ENCODE measurements around the gene CDC42BPB.
"Not testable (repeated sequence)": the region's sequence is repeated elsewhere in the genome, so short reads cannot be mapped to it uniquely, and the experiment has no call there.

The CDC42BPB gene

DNA sequence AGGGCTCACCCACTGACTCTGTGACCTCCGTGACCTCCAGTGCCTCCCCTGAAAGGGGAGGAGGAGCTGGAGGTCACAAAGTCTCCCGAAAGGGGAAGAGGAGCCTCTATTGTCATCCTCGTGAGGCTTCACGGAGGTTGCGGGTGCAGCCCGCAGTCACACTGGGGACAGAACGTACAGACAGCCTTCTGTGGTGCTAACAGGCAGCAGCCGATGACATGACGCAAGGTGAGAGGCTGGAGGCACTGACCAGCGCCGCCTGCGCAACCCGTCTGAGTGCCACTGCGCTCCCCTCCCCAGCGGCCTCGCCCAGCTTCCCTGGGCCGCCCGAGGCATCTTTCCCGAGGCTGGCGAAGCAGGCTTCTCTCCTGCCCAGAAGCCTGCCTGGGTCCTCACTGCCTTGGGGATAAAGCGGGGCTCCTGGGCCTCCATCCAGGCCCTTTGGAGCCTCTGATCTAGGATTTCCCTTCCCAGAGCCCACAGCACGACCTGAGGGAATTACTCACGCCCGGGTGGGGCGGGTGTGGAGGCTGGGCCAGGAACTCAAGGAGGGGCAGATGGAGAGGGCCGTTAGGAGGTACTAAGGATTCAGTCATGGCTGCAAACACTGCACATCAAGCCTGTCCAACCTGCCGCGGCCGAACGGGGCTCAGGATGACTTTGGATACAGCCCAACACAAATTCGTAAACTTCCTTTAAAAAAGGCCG lies 14.3 kb upstream of the CDC42BPB start:
- no peak for DNase-seq

DNA sequence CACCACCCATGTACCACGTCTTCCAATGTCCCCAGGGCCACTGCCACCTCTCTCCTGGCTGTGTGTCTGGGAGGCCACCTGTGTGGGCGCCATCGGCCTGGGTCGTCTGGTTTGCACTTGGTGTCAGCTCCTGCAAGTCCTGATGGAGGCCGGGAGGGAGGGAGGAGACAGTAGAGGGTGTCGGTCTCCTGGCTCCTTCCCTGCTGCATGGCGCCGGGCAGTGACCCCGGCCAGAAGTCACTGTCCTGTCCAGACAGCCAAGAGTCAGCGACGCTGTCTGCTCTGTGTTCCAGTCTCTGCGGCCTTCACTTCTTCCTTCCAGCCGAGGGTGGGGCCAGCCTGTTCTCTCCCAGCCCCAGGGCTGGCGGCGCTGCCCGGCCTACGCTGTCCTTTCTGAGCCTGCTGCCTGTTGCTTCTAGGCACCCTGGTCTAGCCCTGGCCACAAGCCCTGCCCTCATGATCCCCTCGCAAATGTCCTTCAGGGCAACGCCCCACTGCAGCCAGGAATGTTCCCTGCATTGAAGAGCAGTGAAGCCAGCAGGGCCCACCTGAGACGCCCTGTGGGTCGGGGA lies 13.7 kb upstream of the CDC42BPB start:
- DNase-seq: no peak

DNA sequence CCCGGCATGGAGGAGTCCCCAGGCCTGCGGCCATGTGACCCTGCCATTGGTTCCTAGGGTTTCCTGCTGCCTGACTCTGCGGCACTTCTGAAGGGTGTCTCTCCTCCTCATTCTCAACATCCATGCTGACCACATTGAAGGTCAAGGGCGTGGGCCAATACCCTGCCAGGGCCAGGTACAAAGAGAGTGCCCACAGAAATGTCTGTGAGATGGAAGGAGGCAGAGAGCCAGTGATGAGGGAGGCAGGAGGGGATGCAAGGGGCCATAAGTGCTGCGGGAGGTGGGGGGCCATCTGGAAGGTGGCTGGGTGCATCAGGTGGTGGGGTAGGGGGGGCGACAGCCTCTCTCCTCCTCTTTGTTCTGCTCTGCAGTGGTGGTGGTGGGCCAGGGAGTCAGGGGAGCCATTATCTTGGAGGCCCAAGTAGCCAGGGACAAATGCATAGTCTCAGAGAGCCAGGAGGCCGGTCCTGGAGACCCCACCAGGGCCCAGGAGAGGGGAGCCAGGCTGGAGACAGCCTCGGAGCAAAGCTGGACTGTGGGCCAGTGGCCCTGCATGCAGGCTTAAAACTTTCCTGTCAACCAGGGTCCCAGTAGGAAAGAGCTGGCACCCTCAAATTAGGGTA lies 13.0 kb upstream of the CDC42BPB start:
- no peak for DNase-seq

DNA sequence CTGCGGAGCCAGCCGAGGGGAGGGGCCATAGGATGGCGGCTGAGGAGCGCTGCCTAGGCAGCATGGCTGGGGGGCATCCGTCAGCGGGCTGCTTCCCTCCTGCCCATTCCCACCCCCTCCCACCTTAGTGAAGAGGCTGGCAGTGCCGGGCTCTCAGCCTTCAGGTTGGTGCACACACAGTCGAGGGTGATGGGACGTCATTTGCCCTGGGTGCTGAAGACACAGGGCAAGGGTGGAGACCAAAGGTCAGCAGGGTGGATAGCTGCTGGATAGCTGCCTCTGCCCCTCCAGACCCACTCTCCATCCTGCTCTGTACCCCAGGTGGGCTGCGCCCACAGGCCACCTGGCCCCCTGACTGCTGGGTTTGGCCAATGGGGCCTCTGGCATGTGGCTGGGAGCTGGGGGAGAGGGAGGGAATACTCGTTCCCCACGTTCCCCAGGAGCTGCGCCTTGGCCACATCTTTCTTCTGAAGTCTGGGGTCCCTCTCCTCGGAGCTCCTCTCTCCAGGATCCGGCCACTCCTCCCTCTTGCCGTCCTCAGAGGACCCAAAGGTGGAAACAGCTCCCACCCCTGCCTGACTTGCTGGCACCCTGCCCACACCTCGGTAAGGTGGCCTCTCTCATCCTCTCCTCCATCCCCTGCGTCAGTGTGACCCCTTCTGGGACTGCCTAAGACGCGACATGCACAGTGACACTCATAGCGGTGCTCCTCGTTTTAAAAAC lies 11.2 kb upstream of the CDC42BPB start:
- DNase-seq: no peak

DNA sequence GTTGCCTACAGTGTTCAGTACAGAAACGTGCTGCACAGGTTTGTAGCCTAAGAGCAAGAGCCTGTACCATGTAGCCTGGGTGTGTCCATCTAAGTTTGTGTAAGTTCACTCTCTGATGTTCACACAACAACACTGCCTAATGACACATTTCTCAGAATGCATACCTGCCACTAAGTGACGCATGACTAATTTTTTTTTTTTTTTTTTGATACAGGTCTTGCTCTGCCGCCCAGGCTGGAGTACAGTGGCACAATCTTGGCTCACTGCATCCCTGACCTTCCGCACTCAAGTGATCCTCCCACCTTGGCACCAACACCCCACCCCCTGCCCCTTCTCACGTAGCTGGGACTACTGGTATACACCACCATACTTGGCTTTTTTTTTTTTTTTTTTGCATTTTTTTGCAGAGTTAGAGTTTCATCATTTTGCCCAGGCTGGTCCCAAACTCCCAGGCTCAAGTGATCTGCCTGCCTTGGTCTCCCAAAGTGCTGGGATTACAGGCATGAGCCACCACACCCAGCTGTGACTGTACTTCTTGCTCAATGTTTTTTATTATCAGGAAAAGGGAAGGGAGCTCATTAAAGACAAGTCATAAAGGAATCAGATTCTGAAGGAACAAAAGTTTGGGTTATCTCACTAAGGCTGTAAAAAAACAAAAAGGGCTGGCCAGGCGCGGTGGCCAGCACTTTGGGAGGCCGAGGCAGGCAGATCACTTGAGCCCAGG lies 10.0 kb upstream of the CDC42BPB start:
- no peak for DNase-seq

DNA sequence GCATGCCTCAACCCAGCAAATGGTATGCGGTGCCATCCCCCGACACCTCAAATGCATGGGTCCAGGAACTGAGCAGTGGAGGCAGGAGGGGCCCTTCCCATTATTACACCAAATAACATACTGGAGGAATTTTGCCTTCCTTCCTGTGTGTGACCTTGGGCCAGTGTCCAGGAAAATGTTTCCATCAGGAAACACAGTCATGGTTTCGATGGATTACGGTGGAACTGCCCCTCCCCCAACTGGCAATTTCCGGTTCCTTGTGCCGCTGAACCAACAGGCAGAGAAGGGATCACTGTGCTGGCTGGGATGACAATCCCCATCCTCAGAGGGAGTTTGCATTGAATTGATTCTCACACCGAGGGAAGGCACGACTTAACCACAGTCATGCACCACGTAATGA lies 9.1 kb upstream of the CDC42BPB start:
- no peak for DNase-seq

DNA sequence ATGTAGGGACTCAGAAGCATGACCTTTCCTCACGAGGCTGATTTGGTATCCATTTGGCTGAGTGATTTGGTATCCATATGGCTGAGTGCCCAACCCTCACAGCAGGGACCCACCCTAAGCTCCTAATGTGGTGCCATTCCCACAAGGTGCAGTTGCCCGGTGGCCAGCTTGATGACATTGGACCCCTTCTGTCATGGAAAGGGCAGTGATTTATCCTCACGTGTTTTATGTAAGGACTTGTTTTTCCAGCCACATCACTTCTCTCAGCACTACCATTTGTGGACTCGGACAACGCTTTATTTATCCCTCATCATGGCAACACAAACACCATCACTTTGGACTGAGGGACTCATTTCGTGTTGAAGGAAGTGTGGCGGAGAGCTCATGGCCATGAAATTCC lies 8.5 kb upstream of the CDC42BPB start:
- no peak for DNase-seq

DNA sequence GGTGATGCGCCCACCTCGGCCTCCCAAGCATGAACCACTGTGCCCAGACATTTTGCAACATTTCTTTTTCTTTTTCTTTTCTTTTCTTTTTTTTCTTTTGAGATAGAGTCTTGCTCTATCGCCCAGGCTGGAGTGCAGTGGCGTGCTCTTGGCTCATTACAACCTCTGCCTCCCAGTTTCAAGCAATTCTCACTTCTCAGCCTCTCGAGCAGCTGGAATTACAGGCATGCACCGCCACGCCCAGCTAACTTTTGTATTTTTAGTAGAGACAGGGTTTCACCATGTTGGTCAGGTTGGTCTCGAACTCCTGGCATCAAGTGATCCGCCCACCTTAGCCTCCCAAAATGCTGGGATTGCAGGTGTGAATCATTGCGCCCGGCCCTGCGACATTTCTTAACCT lies 7.6 kb upstream of the CDC42BPB start:
- no peak for DNase-seq

DNA sequence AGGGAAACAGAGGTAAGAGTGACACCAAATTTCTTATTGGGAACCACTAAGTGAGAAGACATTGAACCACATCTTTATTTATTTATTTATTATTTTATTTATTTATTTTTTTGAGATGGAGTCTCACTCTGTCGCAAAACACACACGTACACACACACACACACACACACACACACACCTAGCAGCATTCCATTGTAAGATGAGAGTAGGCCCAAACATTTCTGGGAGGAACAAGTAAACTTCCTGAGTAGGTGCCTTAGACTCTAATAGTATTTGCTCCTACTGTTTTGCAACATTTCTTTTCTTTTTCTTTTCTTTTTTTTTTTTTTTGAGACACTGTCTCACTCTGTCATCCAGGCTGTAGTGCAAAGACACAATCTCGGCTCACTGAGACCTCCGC lies 7.1 kb upstream of the CDC42BPB start:
- DNase-seq: no peak

DNA sequence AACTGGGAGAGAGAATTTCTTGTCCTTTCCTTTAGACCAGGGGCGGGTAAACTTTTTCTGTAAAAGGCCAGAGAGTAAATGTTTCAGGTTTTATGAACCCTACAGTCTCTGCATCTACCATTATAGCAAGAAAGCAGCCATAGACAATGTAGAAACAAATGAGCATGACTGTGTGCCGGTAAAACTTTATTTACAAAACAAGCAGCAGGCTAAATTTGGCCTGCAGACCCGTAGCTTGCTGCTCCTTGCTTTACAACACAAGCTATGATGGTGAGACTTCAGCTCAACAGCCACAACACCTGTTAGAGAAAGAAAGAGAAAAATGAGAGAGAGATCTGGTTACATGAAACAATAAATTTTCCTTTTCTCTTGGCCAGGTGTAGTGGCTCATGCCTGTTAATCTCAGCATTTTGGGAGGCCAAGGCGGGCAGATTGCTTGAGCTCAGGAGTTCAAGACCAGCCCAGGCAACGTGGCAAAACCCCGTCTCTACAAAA lies 4.2 kb upstream of the CDC42BPB start:
- DNase-seq: no peak

DNA sequence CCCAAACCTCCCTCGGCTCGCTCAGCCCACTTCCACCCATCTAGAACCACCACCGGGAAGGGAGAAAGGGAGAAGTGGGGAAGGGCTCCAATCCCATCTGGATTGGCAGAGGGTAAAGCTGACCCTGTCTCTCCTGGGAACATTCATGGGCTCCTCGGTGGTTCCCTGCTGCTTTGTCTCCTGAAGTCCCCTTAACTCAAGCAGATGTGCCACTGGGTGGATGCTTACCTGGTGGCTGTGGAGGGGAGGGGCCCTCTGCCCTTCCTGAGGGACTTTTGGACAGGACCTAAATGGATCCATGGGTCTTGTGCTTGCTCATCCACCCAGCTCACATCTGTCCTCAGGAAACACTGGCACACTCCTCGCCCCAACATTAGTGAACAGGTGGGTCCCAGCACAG lies 2.2 kb upstream of the CDC42BPB start:
- no peak for DNase-seq

DNA sequence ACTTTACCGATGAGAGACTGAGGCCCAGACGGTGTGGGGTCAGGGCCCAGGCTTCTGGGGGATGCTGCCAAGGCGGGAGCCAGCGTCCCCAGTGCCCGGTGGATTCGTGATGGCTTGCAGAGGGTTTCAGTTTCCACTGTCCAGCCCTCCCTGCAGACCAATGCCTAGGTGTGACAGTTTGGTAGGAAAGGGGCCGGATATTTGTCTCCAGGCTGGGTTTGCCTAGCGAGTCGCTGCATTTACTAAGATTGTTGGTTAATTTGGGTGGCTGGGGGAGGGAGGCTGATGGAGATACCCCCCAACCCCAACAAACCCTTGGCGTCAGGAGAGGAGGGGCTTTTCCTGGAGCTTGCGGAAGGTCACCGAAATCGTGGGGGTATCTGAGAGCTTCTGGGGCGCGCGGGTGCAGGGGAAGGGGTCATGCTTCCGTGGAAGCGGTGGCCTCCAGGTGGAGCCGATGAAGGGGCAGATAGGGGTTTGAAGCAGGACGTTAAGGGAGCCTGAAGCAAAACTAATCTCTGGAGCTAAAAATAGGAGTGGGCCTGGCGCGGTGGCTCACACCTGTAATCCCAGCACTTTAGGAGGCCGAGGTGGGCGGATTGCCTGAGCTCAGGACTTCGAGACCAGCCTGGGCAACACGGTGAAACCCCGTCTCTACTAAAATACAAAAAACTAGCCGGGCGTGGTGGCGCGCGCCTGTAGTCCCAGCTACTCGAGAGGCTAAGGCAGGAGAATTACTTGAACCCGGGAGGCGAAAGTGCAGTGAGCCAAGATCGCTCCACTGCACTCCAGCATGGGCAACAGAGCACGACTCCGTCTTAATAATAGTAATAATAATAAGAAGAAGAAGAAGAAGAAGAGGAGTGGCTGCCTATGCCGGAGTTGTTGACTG lies 1.1 kb upstream of the CDC42BPB start:
- no peak for DNase-seq

DNA sequence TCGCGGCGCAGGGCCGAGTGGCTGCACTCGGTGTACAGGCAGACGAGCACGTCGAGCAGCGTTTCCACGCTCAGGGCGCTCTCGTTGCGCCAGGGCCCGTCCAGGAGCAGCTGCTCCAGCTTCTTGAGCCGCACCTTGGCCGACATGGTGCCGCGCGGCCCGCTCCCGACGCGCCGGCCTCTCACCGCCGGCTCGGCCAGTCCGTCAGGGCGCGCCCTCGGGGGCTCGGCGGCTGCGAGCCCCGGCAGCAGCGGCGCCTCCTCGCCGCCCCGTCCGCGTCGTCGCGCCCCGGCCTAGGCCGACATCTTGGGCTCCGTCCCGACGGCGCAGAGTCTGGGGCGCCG lies 349 bp downstream of the CDC42BPB start:
- DNase-seq: no peak

DNA sequence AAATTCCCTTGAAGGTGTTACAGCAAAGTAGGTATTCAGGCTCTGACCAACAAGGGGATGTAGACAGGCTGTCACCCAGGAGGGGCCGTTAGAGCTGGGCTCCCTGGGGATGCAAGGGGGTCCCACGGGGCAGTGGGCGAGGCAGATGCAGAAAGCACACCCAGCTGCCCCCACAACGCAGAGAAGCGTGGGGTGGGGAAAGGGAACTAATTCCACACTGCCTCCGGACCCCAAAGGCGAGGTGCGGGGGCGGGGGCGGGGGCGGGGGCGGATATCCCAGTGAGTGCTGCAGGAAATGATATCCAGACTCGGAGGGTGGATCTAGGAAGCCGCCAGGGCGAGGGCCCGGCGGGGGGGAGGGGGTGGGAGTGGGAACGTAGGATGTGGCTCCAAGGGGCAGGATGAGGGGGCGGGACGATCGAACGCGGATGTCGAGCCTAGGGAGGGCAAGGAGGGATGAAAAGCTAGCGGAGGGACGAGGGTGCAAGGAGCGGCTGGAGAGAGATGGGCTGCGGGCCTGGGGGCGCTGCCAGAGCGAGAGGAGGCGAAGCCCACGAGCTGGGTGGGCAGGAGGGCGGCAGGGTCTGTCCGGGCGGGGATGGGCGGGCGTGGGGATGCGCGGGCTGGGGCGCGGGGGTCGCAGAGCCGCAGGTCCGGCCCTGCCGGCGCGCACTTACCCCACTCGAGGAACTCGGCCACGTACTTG lies 874 bp downstream of the CDC42BPB start:
- no peak for DNase-seq

DNA sequence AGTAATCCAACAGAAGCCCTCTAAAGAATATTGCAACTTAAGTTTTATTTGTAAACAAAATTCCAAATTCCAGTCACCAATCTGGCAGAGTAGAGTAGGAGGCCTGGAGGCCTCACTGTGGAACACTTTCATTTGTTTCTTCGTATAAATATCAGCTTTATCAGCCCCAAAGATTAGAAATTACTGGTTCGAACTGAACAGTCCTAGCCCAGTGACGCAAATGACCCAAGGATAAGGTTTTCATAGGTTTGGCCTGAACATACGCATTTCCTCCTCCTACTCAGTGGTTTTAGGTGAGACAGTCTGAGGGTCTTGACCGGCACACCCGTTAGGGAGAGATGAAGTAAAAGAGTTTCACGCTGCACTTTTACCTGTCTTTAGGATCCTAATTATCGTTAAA lies 1.7 kb downstream of the CDC42BPB start:
- DNase-seq: no peak

DNA sequence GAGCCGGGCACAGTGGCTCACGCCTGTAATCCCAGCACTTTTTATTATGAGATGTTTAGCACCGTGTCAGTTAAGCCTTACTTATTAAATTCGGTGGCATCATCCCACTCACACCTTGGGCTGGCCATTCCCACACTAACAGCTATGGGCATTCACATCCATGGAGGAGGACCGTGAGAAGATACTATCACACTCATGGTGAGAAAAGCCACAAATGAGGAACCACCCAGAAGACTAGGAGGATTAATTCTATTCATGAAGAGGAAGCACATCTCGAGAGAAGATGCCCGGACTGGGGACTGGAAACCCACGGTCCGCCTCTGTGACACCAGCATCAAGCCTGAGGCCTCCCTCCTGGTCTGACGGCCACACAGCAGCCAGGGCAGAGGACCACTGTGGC lies 4.9 kb downstream of the CDC42BPB start:
- no peak for DNase-seq

DNA sequence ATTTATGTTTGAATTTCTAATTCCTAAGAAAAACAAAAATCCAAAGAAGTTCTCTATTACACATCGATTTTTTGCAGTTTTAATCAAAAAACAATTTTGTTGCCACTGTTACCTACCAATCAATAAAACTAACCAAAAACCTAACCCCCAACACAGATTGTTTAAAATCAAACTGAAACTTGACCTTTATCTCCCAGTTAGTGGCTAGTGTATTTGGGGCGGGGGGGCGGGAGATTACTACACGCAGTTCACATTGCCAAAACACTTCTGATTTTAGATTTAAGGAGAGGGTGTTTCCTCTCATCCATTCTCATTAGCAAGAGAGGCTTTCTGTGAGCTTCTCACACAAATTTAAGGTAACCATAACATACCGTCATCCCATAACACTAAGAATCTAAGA lies 6.4 kb downstream of the CDC42BPB start:
- DNase-seq: no peak

DNA sequence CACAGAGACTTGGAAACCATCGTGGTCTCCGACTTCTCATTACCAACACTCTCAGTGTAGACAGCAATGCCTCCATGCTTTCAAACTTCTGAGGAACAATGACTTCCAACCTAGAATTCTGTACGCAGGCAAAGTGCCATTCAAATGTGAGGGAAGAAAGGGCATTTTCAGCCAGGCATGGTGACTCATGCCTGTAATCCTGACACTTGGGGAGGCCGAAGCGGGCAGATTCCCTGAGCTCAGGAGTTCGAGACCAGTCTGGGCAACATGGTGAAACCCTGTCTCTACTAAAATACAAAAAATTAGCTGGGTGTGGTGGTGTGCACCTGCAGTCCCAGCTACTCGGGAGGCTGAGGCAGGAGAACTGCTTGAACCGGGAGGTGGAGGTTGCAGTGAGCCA lies 9.9 kb downstream of the CDC42BPB start:
- DNase-seq: not testable (repeated sequence)

DNA sequence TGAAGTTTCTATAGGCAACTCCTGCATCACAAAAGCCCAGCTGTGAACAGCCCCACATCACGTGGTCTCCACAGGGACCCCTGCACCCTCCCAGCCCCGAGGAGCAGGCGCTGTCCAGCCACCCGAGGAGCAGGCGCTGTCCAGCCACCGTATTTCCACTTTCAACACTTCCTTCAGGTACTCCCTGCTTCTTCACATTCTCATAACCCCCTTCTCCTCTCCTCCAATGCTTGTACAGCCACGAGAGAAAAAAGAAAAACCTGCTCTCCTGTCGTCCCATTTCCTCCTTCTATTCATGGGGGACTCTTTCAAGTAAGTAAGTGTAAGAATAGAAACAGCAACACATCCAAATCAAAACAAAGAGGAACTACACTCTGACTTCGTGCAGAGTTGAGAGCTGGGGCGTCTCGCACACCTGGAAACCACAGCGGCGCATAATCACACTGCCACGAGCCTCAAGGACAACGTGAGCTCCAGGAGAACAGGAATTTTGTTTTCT lies 11.9 kb downstream of the CDC42BPB start:
- no peak for DNase-seq

DNA sequence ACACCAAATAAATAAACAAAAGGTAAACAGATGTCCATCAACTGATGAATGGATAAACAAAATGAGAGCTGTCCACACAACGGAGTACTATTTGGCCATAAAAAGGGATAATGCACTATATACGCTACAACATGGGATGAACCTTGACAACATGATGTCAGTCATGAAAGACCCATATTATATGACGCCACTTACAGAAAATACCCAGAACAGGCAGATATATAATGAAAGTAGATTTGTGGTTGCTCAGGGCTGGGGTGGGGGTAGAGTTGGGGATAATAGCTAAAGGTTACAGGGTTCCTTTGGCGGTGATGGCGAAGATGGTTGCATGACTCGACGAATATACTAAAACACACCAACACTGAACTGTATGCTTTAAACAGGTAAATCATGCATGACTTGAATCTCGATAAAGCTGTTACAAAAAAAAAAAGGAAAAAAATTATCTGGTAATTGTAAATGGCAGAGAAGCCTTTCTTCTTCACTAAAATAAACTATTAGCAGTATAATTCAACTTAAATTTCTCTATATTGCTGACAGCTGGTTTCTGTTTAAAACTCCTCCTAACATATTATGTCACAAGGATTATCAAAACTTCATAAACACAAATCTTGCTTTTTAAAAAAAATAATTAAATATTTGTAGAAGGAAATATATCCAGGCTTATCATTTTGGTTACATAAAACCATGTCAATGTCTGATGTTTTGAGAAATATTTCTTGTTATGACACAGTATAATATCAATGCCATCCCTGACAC lies 13.9 kb downstream of the CDC42BPB start:
- no peak for DNase-seq

DNA sequence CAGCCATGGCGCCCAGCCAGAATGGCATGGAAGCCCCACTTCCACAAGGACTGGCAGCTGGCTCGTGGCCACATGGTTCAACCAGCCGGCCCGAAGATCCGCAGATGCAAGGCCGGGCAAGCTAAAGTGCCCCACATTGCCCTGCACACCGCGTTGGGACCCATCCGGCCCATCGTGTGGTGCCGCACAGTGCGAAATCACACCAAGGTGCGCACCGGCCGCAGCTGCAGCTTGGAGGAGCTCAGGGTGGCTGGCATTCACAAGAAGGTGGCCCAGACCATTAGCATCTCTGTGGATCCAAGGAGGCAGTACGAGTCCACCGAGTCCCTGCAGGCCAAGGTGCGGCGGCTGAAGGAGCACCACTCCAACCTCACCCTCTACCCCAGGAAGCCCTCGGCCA lies 15.9 kb downstream of the CDC42BPB start:
- no peak for DNase-seq

Data from 8988T (cell line).